DMS53 (cell line): ENCODE measurements around the gene CD164.

Source experiments
- DNase-seq: peaks from one replicate; lab custom pipeline; 2025; lab: John Stamatoyannopoulos, UW

Gene CD164

GRCh38 chr6:109381747-109382575 lies at the start of gene CD164:
Gene CD164 (minus strand): TSS chr6:109382467. CDS start chr6:109382378, 89 bp downstream.
- peak; percentile 96 for DNase-seq

GRCh38 chr6:109429496-109429895 lies 47.2 kb upstream of the CD164 start:
- DNase-seq = no peak

GRCh38 chr6:109428889-109429477 lies 46.7 kb upstream of the CD164 start:
- peak; percentile 13 for DNase-seq

GRCh38 chr6:109424946-109425345 lies 42.7 kb upstream of the CD164 start:
- DNase-seq = no peak

GRCh38 chr6:109421184-109421583 lies 38.9 kb upstream of the CD164 start:
- DNase-seq = no peak

GRCh38 chr6:109420751-109421150 lies 38.5 kb upstream of the CD164 start:
- no peak for DNase-seq

GRCh38 chr6:109417646-109418045 lies 35.4 kb upstream of the CD164 start:
- DNase-seq = no peak

- no peak for DNase-seq
These were observed 28.8 kb upstream of the CD164 start for GRCh38 chr6:109411034-109411433.

- no peak for DNase-seq
These were observed 23.9 kb upstream of the CD164 start for GRCh38 chr6:109406196-109406595.

GRCh38 chr6:109397020-109397419 lies 14.8 kb upstream of the CD164 start:
- peak; percentile 18 for DNase-seq

- DNase-seq = no peak
These were observed 13.9 kb upstream of the CD164 start for GRCh38 chr6:109396046-109396718.

GRCh38 chr6:109393886-109394281 lies 11.6 kb upstream of the CD164 start:
- DNase-seq = peak; percentile 70

GRCh38 chr6:109393157-109393885 lies 11.1 kb upstream of the CD164 start:
- no peak for DNase-seq

GRCh38 chr6:109389650-109390274 lies 7.5 kb upstream of the CD164 start:
- no peak for DNase-seq

GRCh38 chr6:109388265-109388664 lies 6.0 kb upstream of the CD164 start:
- DNase-seq = no peak

GRCh38 chr6:109383438-109383940 lies 1.2 kb upstream of the CD164 start:
- DNase-seq = peak; percentile 42

- peak; percentile 94 for DNase-seq
These were observed 540 bp upstream of the CD164 start for GRCh38 chr6:109382576-109383437.

- peak; percentile 57 for DNase-seq
These were observed 1.1 kb downstream of the CD164 start for GRCh38 chr6:109381061-109381746.

- DNase-seq = no peak
These were observed 2.6 kb downstream of the CD164 start for GRCh38 chr6:109379711-109380110.

GRCh38 chr6:109377717-109378116 lies 4.5 kb downstream of the CD164 start:
- DNase-seq = no peak
